HG03066 (cell line): ENCODE measurements around the gene UNC93A.
"Not testable (repeated sequence)": the region's sequence is repeated elsewhere in the genome, so short reads cannot be mapped to it uniquely, and the experiment has no call there.

Source experiments
- ATAC-seq: cut with Tn5 transposase; IDR thresholded peaks from one replicate; pipeline ENCODE4 v1.9.1; 2021; ENCODE audit warnings: low read depth; ENCODE audit not compliant: unreplicated experiment

Gene UNC93A

DNA sequence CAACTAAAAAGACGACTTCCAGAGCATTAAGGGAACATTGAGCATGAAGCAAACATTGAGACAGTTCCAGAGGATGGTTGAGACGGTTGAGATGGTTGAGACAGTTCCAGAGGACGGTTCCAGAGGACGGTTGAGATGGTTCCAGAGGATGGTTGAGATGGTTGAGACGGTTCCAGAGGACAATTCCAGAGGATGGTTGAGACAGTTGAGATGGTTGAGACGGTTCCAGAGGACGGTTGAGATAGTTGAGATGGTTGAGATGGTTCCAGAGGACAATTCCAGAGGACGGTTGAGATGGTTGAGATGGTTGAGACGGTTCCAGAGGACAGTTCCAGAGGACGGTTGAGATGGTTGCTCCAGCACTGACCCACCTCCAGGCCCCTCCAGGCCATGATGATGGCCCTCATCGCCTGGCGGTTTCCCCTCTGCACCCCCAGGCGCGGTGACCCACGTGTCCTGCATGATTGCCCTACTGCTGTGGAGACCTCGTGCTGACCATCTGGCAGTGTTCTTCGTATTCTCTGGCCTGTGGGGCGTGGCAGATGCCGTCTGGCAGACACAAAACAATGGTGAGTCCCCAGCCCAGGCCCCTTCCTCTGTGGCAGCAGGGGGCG, 16.3 kb downstream of the UNC93A start:
- ATAC-seq, result no peak

- ATAC-seq, result no peak
Measured at GRCh38 chr6:167308207-167308606, 17.1 kb downstream of the UNC93A start.

GRCh38 chr6:167309355-167310192, 18.5 kb downstream of the UNC93A start:
- not testable (repeated sequence) for ATAC-seq

- no peak for ATAC-seq
Measured at GRCh38 chr6:167311286-167311685, 20.2 kb downstream of the UNC93A start.

- not testable (repeated sequence) for ATAC-seq
Measured at GRCh38 chr6:167311691-167312090, 20.6 kb downstream of the UNC93A start.

DNA sequence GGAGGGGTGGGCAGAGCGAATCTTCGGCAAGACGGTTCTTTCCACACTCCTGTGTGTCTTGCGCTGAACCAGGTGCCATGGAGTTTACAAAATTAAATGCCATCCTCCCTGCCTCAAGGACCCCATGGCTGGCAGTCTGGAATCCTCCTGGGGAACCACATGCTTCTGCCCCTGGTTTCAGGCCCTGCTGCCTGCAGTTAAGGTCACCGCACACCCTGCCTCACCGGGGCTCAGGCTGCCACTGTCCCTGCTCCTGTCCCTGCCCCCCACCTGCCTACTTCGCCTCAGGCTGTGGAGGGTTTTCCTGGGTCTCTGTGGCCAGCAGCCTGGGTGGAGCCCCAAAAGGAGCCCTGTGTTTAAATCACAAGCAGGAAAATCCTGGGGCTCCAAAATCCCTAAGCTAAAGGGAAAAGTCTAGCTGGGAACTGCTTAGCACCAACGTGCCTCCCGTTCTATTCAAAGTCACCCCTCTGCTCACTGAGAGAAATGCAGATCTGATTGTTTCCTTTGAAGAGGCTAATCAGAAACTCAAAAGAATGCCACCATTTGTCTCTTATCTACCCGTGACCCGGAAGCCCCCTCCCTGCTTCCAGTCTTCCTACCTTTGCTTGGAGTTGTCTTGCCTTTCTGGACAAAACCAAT, 23.2 kb downstream of the UNC93A start:
- ATAC-seq, result no peak

DNA sequence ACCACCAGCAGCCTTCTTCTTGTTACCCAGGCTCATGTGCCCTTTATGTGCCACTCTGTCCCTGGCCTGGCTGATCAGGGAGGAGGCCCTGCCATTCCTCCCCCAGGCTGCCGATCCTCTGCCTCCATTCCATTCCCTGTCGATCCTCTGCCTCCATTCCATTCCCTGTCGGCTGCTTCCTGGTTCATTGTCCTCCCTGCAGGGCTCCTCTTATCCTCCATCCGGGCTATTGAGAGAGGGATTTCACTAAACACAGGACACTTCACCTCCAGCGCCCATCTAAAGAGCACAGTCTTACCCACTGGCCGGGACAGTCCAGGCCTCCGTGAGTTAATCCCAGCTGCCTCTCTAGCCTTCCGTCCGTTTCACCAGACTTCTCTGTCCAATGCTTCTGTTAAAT, 26.1 kb downstream of the UNC93A start:
- ATAC-seq, result no peak

DNA sequence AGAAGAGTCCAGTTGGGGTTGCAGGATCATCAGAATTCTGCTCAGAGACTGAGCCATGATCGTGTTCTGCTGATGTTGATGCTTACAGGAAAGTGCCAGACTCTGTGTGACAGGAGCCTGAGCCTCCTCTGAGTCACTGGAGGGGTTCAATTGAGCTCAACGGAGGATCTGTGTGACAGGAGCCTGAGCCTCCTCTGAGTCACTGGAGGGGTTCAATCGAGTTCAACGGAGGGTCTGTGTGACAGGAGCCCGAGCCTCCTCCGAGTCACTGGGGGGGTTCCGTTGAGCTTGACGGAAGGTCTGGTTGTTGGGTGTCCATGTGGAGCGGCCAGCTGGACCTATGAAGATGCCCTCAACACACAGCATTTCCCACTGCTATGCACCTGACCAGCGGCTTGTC, 27.2 kb downstream of the UNC93A start:
- ATAC-seq, result not testable (repeated sequence)

DNA sequence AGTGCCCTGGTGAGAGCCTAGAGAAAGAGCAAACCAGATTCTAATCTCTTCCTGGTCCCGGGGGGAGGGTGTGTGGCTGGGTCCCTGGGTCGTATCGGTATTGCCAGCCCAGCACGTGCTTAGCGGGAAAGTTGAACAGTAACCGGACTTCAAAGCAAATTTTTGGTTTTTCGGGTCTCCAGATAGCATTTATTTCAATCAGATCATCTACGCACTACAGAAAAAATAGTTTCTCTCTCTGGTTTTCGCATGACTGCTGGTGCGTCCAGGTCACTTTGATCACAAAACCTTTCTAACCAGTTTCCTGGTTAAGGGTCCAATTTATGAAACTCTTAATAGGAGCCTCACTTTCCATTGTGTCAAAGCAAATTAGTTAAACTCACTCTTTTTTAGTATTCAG, 27.7 kb downstream of the UNC93A start:
- not testable (repeated sequence) for ATAC-seq

GRCh38 chr6:167319856-167320753, 29.0 kb downstream of the UNC93A start:
- ATAC-seq, result not testable (repeated sequence)

GRCh38 chr6:167320754-167321056, 29.6 kb downstream of the UNC93A start:
- ATAC-seq, result not testable (repeated sequence)

DNA sequence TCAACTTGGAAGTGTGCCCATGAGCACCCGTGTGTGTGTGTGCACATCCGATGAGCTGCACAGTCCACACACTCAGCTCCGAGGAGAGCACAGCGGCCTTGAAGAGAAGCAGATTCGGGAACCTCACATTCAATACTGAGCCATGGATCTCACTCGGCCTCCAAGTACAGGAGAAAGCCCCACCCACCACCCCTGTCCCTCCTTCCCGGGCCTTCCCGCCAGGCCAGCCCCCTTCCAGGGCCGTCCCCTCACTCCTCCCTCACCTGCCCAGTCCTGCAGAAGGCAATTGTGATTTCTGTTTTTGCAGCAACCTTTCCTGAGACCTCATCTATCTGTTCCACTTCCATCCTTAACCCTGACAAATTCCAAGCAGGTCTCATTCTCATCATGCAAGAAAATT, 30.1 kb downstream of the UNC93A start:
- ATAC-seq, result not testable (repeated sequence)

- ATAC-seq, result no peak
Measured at GRCh38 chr6:167323111-167323510, 32.0 kb downstream of the UNC93A start.

- no peak for ATAC-seq
Measured at GRCh38 chr6:167324111-167324510, 33.0 kb downstream of the UNC93A start.

GRCh38 chr6:167325766-167326165, 34.7 kb downstream of the UNC93A start:
- no peak for ATAC-seq

DNA sequence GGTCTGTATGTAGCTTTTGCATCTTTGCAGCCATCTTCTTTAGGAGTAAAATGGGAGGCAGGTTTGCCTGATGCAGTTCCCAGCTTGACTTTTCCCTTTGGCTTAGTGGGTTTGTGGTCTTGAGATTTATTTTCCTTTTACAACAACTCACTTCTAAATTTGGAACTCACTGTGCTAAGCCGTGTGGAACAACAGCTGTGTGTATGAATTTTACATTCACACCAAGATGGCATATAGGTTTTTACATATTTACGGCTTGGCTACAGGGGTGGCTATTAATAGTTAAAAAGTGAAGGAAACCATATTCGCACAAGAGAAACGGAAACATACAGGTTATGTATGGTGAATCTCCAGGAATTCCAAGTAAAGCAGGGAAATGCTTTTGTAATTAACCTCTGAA, 36.3 kb downstream of the UNC93A start:
- ATAC-seq, result no peak

DNA sequence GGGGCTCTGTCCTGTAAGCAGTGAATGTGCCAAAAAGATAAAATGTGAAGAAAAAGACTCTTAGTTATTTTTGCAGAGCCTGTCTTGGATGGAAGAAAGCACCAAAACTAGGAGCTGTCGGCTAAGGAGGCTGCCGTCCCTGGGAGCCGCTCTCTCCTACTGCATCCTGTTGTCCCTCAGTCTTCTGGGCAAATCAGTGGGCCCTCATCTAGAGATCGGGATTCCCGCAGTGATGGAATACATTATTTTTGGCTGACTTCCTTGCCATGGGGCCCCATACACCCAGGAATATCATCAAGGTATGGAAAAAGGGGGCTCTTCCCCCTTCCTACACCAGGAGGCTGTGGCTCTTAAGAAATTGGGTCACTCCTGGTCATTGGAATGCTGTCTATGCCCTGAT, 37.0 kb downstream of the UNC93A start:
- ATAC-seq, result no peak

DNA sequence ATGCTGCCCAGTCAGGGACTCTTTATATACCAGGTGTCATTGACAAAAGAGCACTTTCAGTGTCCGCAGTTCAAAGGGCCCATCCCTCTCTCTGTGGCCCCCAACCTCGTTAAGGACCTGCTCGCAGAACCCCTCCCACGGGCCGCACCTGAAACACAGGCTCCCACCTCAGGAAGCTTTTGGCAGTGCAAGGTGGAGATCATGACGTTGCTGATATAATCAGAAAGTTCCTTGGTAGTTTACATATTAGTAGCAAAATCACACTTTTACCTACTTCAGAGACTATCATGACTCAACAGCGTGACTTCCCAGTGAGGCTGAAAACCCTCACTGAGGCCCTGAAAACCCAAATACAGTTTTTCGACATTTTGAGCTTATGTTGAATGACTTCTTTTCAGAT, 37.9 kb downstream of the UNC93A start:
- no peak for ATAC-seq

GRCh38 chr6:167330750-167331149, 39.6 kb downstream of the UNC93A start:
- ATAC-seq, result no peak

- no peak for ATAC-seq
Measured at GRCh38 chr6:167331565-167331964, 40.5 kb downstream of the UNC93A start.
